ENCODE measurements around the gene IL20. TPM values are rescaled to one million over a fixed set of nuclear protein-coding genes. Genes with fewer than 3 reads are reported as not detected.

IL20 gene
- total RNA-seq, 6 donors from 2014 or later: not detected

- H3K9me3 ChIP-seq: no peaks in the 10 kb centered on the region
- no peaks in the 10 kb centered on the region for H3K27me3 ChIP-seq
- H3K4me3 ChIP-seq: no peak overlapping the region
- no peak overlapping the region for H3K27ac ChIP-seq
- H3K4me1 ChIP-seq: peaks cover 0 to 9% (median 2%) of the 10 kb centered on the region in 4 donors
- TF ChIP-seq POLR2A (IDR thresholded peaks at IDR 0.05): no peak
- no peak for ATAC-seq (ENCODE audit: low FRiP score in 2 of 2)
- DNase-seq: no peak
- 67 to 80% methylated on average over 1 of the region's 1 CpG for WGBS, 2 donors
- H3K36me3 ChIP-seq: no peaks in the 10 kb centered on the region
These were observed 2.8 kb downstream of the IL20 start for GRCh38 chr1:206868264-206868663.

- TF ChIP-seq CTCF (IDR thresholded peaks at IDR 0.05) (no peak), POLR2AphosphoS5 (IDR thresholded peaks at IDR 0.05) (no peak), EP300 (IDR thresholded peaks at IDR 0.05) (no peak), POLR2A (IDR thresholded peaks at IDR 0.05) (no peak)
- Histone ChIP-seq H3K9me3 (no peaks in the 10 kb centered on the region), H3K4me1 (peaks cover 0 to 3% (median 0%) of the 10 kb centered on the region in 4 donors), H3K4me3 (no peak overlapping the region), H3K36me3 (no peaks in the 10 kb centered on the region), H3K27me3 (no peaks in the 10 kb centered on the region), H3K27ac (no peak overlapping the region)
- WGBS, 2 donors: 60 to 89% methylated on average over 3 of the region's 3 CpGs
- no peak for DNase-seq
- ATAC-seq (ENCODE audit: low FRiP score in 2 of 2): no peak
These were observed 6.7 kb downstream of the IL20 start for GRCh38 chr1:206872139-206872538.

GRCh38 chr1:206873603-206874188 lies 8.3 kb downstream of the IL20 start:
- DNase-seq (peak in 1 of 2 donors; percentile 46), ATAC-seq (ENCODE audit: low FRiP score in 2 of 2) (peak; percentile 6 to 46)
- Histone ChIP-seq H3K4me3 (no peak overlapping the region), H3K27ac (no peak overlapping the region), H3K27me3 (no peaks in the 10 kb centered on the region), H3K9me3 (peaks cover 0 to 8% (median 4%) of the 10 kb centered on the region in 4 donors), H3K36me3 (no peaks in the 10 kb centered on the region), H3K4me1 (peaks cover 0 to 3% (median 0%) of the 10 kb centered on the region in 4 donors)
- WGBS, 2 donors: 53 to 60% methylated on average over 3 of the region's 3 CpGs
- TF ChIP-seq CTCF (IDR thresholded peaks at IDR 0.05) (no peak), POLR2AphosphoS5 (IDR thresholded peaks at IDR 0.05) (no peak), POLR2A (IDR thresholded peaks at IDR 0.05) (no peak), EP300 (IDR thresholded peaks at IDR 0.05) (no peak)

- Histone ChIP-seq H3K4me3 (no peak overlapping the region), H3K36me3 (no peaks in the 10 kb centered on the region), H3K27me3 (no peaks in the 10 kb centered on the region), H3K4me1 (peaks cover 0 to 3% (median 0%) of the 10 kb centered on the region in 4 donors), H3K9me3 (peaks cover 0 to 8% (median 5%) of the 10 kb centered on the region in 4 donors), H3K27ac (no peak overlapping the region)
- 82 to 84% methylated on average over 3 of the region's 3 CpGs for WGBS, 2 donors
- ATAC-seq (ENCODE audit: low FRiP score in 2 of 2) (no peak), DNase-seq (no peak)
- TF ChIP-seq CTCF (IDR thresholded peaks at IDR 0.05) (no peak), POLR2AphosphoS5 (IDR thresholded peaks at IDR 0.05) (no peak), POLR2A (IDR thresholded peaks at IDR 0.05) (no peak), EP300 (IDR thresholded peaks at IDR 0.05) (no peak)
These were observed 10.4 kb downstream of the IL20 start for GRCh38 chr1:206875752-206876377.

GRCh38 chr1:206878456-206878855 lies 13.0 kb downstream of the IL20 start:
- DNase-seq (no peak), ATAC-seq (ENCODE audit: low FRiP score in 2 of 2) (no peak)
- Histone ChIP-seq H3K27me3 (no peaks in the 10 kb centered on the region), H3K9me3 (peaks cover 0 to 8% (median 5%) of the 10 kb centered on the region in 4 donors), H3K4me3 (no peak overlapping the region), H3K36me3 (no peaks in the 10 kb centered on the region), H3K27ac (no peak overlapping the region), H3K4me1 (peaks cover 0 to under 1% (median 0%) of the 10 kb centered on the region in 4 donors)
- no peak for TF ChIP-seq POLR2A (IDR thresholded peaks at IDR 0.05)
- TF ChIP-seq EP300 (IDR thresholded peaks at IDR 0.05): no peak
- no peak for TF ChIP-seq CTCF (IDR thresholded peaks at IDR 0.05)
- TF ChIP-seq POLR2AphosphoS5 (IDR thresholded peaks at IDR 0.05): no peak
